BE2C (cell line): ENCODE measurements around the gene RAB3IL1.
"Not testable (repeated sequence)": the region's sequence is repeated elsewhere in the genome, so short reads cannot be mapped to it uniquely, and the experiment has no call there.

Experiments used
- DNase-seq: peaks from one replicate; pipeline ENCODE4 v3.0.0-alpha.2; 2020
- H3K27me3 ChIP-seq: fragments of 250-450 bp; sonication (Bioruptor Pico); 2 replicates; pipeline ENCODE4 v1.5.1; 2020; ENCODE audit warnings: mild to moderate bottlenecking
- H3K36me3 ChIP-seq: fragments of 250-450 bp; sonication (Bioruptor Pico); 2 replicates; pipeline ENCODE4 v1.5.1; 2020; ENCODE audit warnings: mild to moderate bottlenecking
- H3K4me1 ChIP-seq: fragments of 250-450 bp; sonication (Bioruptor Pico); 2 replicates; pipeline ENCODE4 v1.5.1; 2020
- H3K4me3 ChIP-seq: 2 replicates; pipeline ENCODE4 v1.5.1; 2011; ENCODE audit warnings: low read depth, low read length
- H3K9me3 ChIP-seq: fragments of 250-450 bp; sonication (Bioruptor Pico); 2 replicates; pipeline ENCODE4 v1.5.1; 2020
- CTCF ChIP-seq: IDR thresholded peaks from 2 replicates; pipeline ENCODE4 v1.5.1; 2012; ENCODE audit warnings: mild to moderate bottlenecking, low read depth, low read length

RAB3IL1 gene

GRCh38 chr11:61886643-61887042 is 30.7 kb downstream of the RAB3IL1 start:
- no peaks in the 10 kb centered on the region for H3K27me3 ChIP-seq
- H3K36me3 ChIP-seq = no peaks in the 10 kb centered on the region
- no peak for DNase-seq
- no peaks in the 10 kb centered on the region for H3K9me3 ChIP-seq
- peaks cover 6% of the 10 kb centered on the region; the same call in 1 of the 2 replicates for H3K4me1 ChIP-seq
- TF ChIP-seq CTCF = no peak
- H3K4me3 ChIP-seq = no peak overlapping the region

- TF ChIP-seq CTCF = no peak
- H3K27me3 ChIP-seq = no peaks in the 10 kb centered on the region
- no peaks in the 10 kb centered on the region for H3K36me3 ChIP-seq
- no peak for DNase-seq
- H3K4me1 ChIP-seq = peaks cover 6% of the 10 kb centered on the region; the same call in 1 of the 2 replicates
- no peak overlapping the region for H3K4me3 ChIP-seq
- H3K9me3 ChIP-seq = no peaks in the 10 kb centered on the region
These were observed 31.4 kb downstream of the RAB3IL1 start for GRCh38 chr11:61885784-61886580.

GRCh38 chr11:61885166-61885778 is 32.1 kb downstream of the RAB3IL1 start:
- no peak for TF ChIP-seq CTCF
- Histone ChIP-seq H3K36me3 (no peaks in the 10 kb centered on the region), H3K4me3 (no peak overlapping the region), H3K27me3 (no peaks in the 10 kb centered on the region), H3K9me3 (no peaks in the 10 kb centered on the region), H3K4me1 (0 out of 2 replicates have a peak, but pooled peaks cover 1% of the 10 kb centered on the region)
- DNase-seq = no peak

GRCh38 chr11:61883947-61884346 is 33.4 kb downstream of the RAB3IL1 start:
- Histone ChIP-seq H3K27me3 (no peaks in the 10 kb centered on the region), H3K36me3 (no peaks in the 10 kb centered on the region), H3K4me3 (no peak overlapping the region), H3K9me3 (no peaks in the 10 kb centered on the region), H3K4me1 (no peaks in the 10 kb centered on the region)
- no peak for DNase-seq
- no peak for TF ChIP-seq CTCF

GRCh38 chr11:61883327-61883726 is 34.0 kb downstream of the RAB3IL1 start:
- TF ChIP-seq CTCF = no peak
- Histone ChIP-seq H3K27me3 (no peaks in the 10 kb centered on the region), H3K9me3 (no peaks in the 10 kb centered on the region), H3K4me3 (no peak overlapping the region), H3K4me1 (no peaks in the 10 kb centered on the region), H3K36me3 (no peaks in the 10 kb centered on the region)
- DNase-seq = no peak

GRCh38 chr11:61882879-61883278 is 34.5 kb downstream of the RAB3IL1 start:
- no peak for DNase-seq
- Histone ChIP-seq H3K27me3 (no peaks in the 10 kb centered on the region), H3K4me3 (no peak overlapping the region), H3K36me3 (no peaks in the 10 kb centered on the region), H3K4me1 (no peaks in the 10 kb centered on the region), H3K9me3 (no peaks in the 10 kb centered on the region)
- no peak for TF ChIP-seq CTCF

GRCh38 chr11:61882267-61882666 is 35.1 kb downstream of the RAB3IL1 start:
- H3K4me3 ChIP-seq, H3K27me3 ChIP-seq, DNase-seq, H3K9me3 ChIP-seq, H3K4me1 ChIP-seq, H3K36me3 ChIP-seq: not testable (repeated sequence)
